Type B pancreatic cell (in vitro differentiated cells): ENCODE measurements around the gene MTURN. TPM values are rescaled to one million over a fixed set of nuclear protein-coding genes. Genes with fewer than 3 reads are reported as not detected.
"Not testable (repeated sequence)": the region's sequence is repeated elsewhere in the genome, so short reads cannot be mapped to it uniquely, and the experiment has no call there.

Source experiments
- DNase-seq: peaks from one replicate; pipeline ENCODE4 v3.0.0; 2021; ENCODE audit warnings: mixed read lengths; ENCODE audit not compliant: unreplicated experiment; ENCODE audit errors: extremely low spot score
- H3K27ac Mint-ChIP-seq: 2 replicates; pipeline ENCODE4 v1.8.0; 2021; ENCODE audit warnings: mild to moderate bottlenecking, mixed read lengths
- H3K27me3 Mint-ChIP-seq: 2 replicates; pipeline ENCODE4 v1.8.0; 2021; ENCODE audit warnings: mixed read lengths
- H3K36me3 Mint-ChIP-seq: 2 replicates; pipeline ENCODE4 v1.8.0; 2021; ENCODE audit warnings: mixed read lengths
- H3K4me1 Mint-ChIP-seq: one replicate; pipeline ENCODE4 v1.8.0; 2021; ENCODE audit warnings: mixed read lengths; ENCODE audit not compliant: unreplicated experiment
- H3K4me3 Mint-ChIP-seq: 2 replicates; pipeline ENCODE4 v1.8.0; 2021; ENCODE audit warnings: mild to moderate bottlenecking, mixed read lengths
- H3K9me3 Mint-ChIP-seq: 2 replicates; pipeline ENCODE4 v1.8.0; 2021; ENCODE audit warnings: mixed read lengths
- CTCF ChIP-seq: fragments of 200-600 bp; sonication (generic); conservative IDR thresholded peaks from 2 replicates; pipeline ENCODE4 v1.5.0; 2021; ENCODE audit warnings: antibody characterized with exemption, mild to moderate bottlenecking
- total RNA-seq: library from RNA; stranded (reverse); gene quantifications from 2 replicates; pipeline ENCODE4 v1.2.1, GENCODE V29; 2021; ENCODE audit warnings: low replicate concordance

MTURN gene
- total RNA-seq, 1 donor from 2014 or later, result 23.3 TPM

- no peak overlapping the region for H3K27ac Mint-ChIP-seq
- no peak overlapping the region for H3K4me3 Mint-ChIP-seq
- no peaks in the 10 kb centered on the region for H3K4me1 Mint-ChIP-seq
- peaks cover 8% of the 10 kb centered on the region for H3K36me3 Mint-ChIP-seq
- no peak for DNase-seq
- no peaks in the 10 kb centered on the region for H3K27me3 Mint-ChIP-seq
- H3K9me3 Mint-ChIP-seq, result peaks cover 16% of the 10 kb centered on the region
- no peak for TF ChIP-seq CTCF
These were observed 50.7 kb downstream of the MTURN start for GRCh38 chr7:30185496-30185895.

- TF ChIP-seq CTCF, result no peak
- peaks cover 16% of the 10 kb centered on the region for H3K9me3 Mint-ChIP-seq
- no peak overlapping the region for H3K27ac Mint-ChIP-seq
- DNase-seq, result no peak
- H3K4me1 Mint-ChIP-seq, result no peaks in the 10 kb centered on the region
- H3K36me3 Mint-ChIP-seq, result peaks cover 8% of the 10 kb centered on the region
- H3K4me3 Mint-ChIP-seq, result no peak overlapping the region
- no peaks in the 10 kb centered on the region for H3K27me3 Mint-ChIP-seq
These were observed 51.9 kb downstream of the MTURN start for GRCh38 chr7:30186725-30187124.

GRCh38 chr7:30187513-30187912 lies 52.7 kb downstream of the MTURN start:
- Mint-ChIP-seq H3K4me3 (no peak overlapping the region), H3K9me3 (peaks cover 16% of the 10 kb centered on the region), H3K27ac (no peak overlapping the region), H3K4me1 (no peaks in the 10 kb centered on the region), H3K27me3 (no peaks in the 10 kb centered on the region), H3K36me3 (peaks cover 8% of the 10 kb centered on the region)
- no peak for DNase-seq
- no peak for TF ChIP-seq CTCF

- H3K4me3 Mint-ChIP-seq, H3K4me1 Mint-ChIP-seq, H3K27me3 Mint-ChIP-seq, H3K27ac Mint-ChIP-seq, H3K36me3 Mint-ChIP-seq, DNase-seq: not testable (repeated sequence)
- peaks cover 16% of the 10 kb centered on the region for H3K9me3 Mint-ChIP-seq
These were observed 53.6 kb downstream of the MTURN start for GRCh38 chr7:30188381-30188780.

GRCh38 chr7:30188811-30189210 lies 54.0 kb downstream of the MTURN start:
- TF ChIP-seq CTCF, result no peak
- H3K27ac Mint-ChIP-seq, result no peak overlapping the region
- DNase-seq, result no peak
- H3K4me3 Mint-ChIP-seq, result no peak overlapping the region
- no peaks in the 10 kb centered on the region for H3K27me3 Mint-ChIP-seq
- no peaks in the 10 kb centered on the region for H3K4me1 Mint-ChIP-seq
- H3K36me3 Mint-ChIP-seq, result peaks cover 8% of the 10 kb centered on the region
- peaks cover 16% of the 10 kb centered on the region for H3K9me3 Mint-ChIP-seq

GRCh38 chr7:30191809-30192208 lies 57.0 kb downstream of the MTURN start:
- no peak overlapping the region for H3K4me3 Mint-ChIP-seq
- no peak for TF ChIP-seq CTCF
- peaks cover 23% of the 10 kb centered on the region for H3K9me3 Mint-ChIP-seq
- no peaks in the 10 kb centered on the region for H3K27me3 Mint-ChIP-seq
- no peak for DNase-seq
- H3K4me1 Mint-ChIP-seq, result no peaks in the 10 kb centered on the region
- H3K36me3 Mint-ChIP-seq, result peaks cover 15% of the 10 kb centered on the region
- no peak overlapping the region for H3K27ac Mint-ChIP-seq
